ENCODE results near the gene MIF. TPM values are rescaled to one million over a fixed set of nuclear protein-coding genes. Genes with fewer than 3 reads are reported as not detected.
"Not testable (repeated sequence)": the region's sequence is repeated elsewhere in the genome, so short reads cannot be mapped to it uniquely, and the experiment has no call there.

Gene MIF
- total RNA-seq, 1 donor from 2014 or later, result 242 TPM

GRCh38 chr22:23913661-23914353, 19.6 kb downstream of the MIF start:
- intact Hi-C loops (cut with micrococcal nuclease), result no loop called here

GRCh38 chr22:23915290-23915689, 21.1 kb downstream of the MIF start:
- no peak overlapping the region for H3K27ac ChIP-seq (replicated peaks)
- H3K4me1 ChIP-seq, result peaks cover 8% of the 10 kb centered on the region
- H3K4me3 ChIP-seq, result no peak overlapping the region
- H3K9me3 ChIP-seq (replicated peaks), result no peaks in the 10 kb centered on the region
- H3K27me3 ChIP-seq (ENCODE audit: low read depth), result no peaks in the 10 kb centered on the region
- no peaks in the 10 kb centered on the region for H3K36me3 ChIP-seq
- DNase-seq, result no peak
- intact Hi-C loops (cut with micrococcal nuclease), result no loop called here
- TF ChIP-seq CTCF (IDR thresholded peaks at IDR 0.05; ENCODE audit: borderline replicate concordance), result no peak

More at GRCh38 chr22:23913661-23914353, 19.6 kb downstream of the MIF start:
- Histone ChIP-seq H3K4me1 (peaks cover 11% of the 10 kb centered on the region), H3K27me3 (ENCODE audit: low read depth) (no peaks in the 10 kb centered on the region), H3K4me3 (peak overlapping the region; percentile 72), H3K27ac (replicated peaks) (peak overlapping the region; percentile 89), H3K9me3 (replicated peaks) (no peaks in the 10 kb centered on the region), H3K36me3 (no peaks in the 10 kb centered on the region)
- peak; percentile 100 for DNase-seq
- no peak for TF ChIP-seq CTCF (IDR thresholded peaks at IDR 0.05; ENCODE audit: borderline replicate concordance)

GRCh38 chr22:23920267-23920611, 26.1 kb downstream of the MIF start:
- Histone ChIP-seq H3K36me3 (peaks cover 14% of the 10 kb centered on the region), H3K9me3 (replicated peaks) (peaks cover 11% of the 10 kb centered on the region)
- H3K4me3 ChIP-seq; H3K4me1 ChIP-seq; intact Hi-C loops (cut with micrococcal nuclease); DNase-seq; H3K27ac ChIP-seq (replicated peaks); H3K27me3 ChIP-seq (ENCODE audit: low read depth): not testable (repeated sequence)

GRCh38 chr22:23921586-23922201, 27.5 kb downstream of the MIF start:
- DNase-seq; H3K27me3 ChIP-seq (ENCODE audit: low read depth); H3K27ac ChIP-seq (replicated peaks); H3K4me1 ChIP-seq; H3K4me3 ChIP-seq; intact Hi-C loops (cut with micrococcal nuclease): not testable (repeated sequence)
- H3K36me3 ChIP-seq, result peaks cover 24% of the 10 kb centered on the region
- peaks cover 20% of the 10 kb centered on the region for H3K9me3 ChIP-seq (replicated peaks)

GRCh38 chr22:23922921-23923320, 28.7 kb downstream of the MIF start:
- Histone ChIP-seq H3K27ac (replicated peaks) (no peak overlapping the region), H3K4me3 (no peak overlapping the region), H3K4me1 (no peaks in the 10 kb centered on the region), H3K36me3 (peaks cover 24% of the 10 kb centered on the region), H3K27me3 (ENCODE audit: low read depth) (no peaks in the 10 kb centered on the region), H3K9me3 (replicated peaks) (peaks cover 20% of the 10 kb centered on the region)
- intact Hi-C loops (cut with micrococcal nuclease), result no loop called here
- DNase-seq, result no peak
- TF ChIP-seq CTCF (IDR thresholded peaks at IDR 0.05; ENCODE audit: borderline replicate concordance), result no peak

GRCh38 chr22:23925020-23925606, 30.9 kb downstream of the MIF start:
- Histone ChIP-seq H3K4me1 (no peaks in the 10 kb centered on the region), H3K4me3 (no peak overlapping the region), H3K27ac (replicated peaks) (no peak overlapping the region), H3K27me3 (ENCODE audit: low read depth) (no peaks in the 10 kb centered on the region), H3K9me3 (replicated peaks) (peaks cover 22% of the 10 kb centered on the region), H3K36me3 (peaks cover 24% of the 10 kb centered on the region)
- no peak for DNase-seq
- intact Hi-C loops (cut with micrococcal nuclease), result loop anchor here (5.0 kb wide), 1 partner anchor 42 kb away; the partner anchor contains the start of gene DDTL
- TF ChIP-seq CTCF (IDR thresholded peaks at IDR 0.05; ENCODE audit: borderline replicate concordance), result no peak

Measured in left ventricle myocardium inferior (tissue), 1 donor.